HFF-Myc (cell line): ENCODE data around the gene HSPA14.
"Not testable (repeated sequence)": the region's sequence is repeated elsewhere in the genome, so short reads cannot be mapped to it uniquely, and the experiment has no call there.

Experiments
- DNase-seq: peaks from one replicate; pipeline ENCODE4 v3.0.0-alpha.2; 2011; ENCODE audit warnings: low read depth; ENCODE audit errors: extremely low read depth
- H3K4me3 ChIP-seq: replicated peaks from 2 replicates; pipeline ENCODE4 v1.5.1; 2011; ENCODE audit warnings: low read depth, mild to moderate bottlenecking, control low read depth, low read length
- CTCF ChIP-seq: IDR thresholded peaks from 2 replicates; pipeline ENCODE4 v1.5.1; 2012; ENCODE audit warnings: mild to moderate bottlenecking, low read depth, low read length, control low read depth; ENCODE audit errors: missing control alignments

HSPA14 gene

DNA sequence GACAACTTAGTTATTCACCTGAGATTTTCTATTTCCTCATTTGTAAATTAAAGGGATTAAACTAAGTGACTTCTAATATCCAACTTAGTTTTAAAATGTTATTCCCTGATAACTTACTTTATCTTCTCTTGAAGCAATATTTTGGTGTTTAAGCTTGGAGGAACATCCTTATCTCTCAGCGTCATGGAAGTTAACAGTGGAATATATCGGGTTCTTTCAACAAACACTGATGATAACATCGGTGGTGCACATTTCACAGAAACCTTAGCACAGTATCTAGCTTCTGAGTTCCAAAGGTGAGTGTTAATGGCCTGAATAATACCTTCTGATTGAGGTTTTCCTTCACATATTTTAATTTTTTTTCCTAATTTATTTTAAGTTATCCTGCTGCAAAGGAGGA is 14.1 kb downstream of the HSPA14 start:
- no peak for TF ChIP-seq CTCF
- DNase-seq: no peak
- no peak overlapping the region for H3K4me3 ChIP-seq

DNA sequence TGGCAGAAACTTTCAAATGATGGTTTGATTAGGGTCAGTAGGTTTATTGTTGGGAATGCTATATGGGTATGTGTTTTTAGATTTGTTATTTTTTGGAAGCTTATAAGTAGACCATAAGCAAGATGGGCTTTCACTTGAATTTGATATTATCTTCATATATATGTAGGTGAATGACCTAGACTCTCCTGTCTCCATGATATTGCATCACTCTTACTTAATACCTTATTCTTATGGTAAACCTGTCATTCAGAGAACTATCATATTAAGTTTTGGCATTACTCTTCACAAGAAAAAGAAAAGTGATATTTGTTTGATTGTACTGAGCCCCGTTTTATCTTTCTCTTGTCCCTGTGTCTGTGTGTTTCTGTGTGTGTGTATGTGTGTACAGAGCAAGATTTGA is 17.3 kb downstream of the HSPA14 start:
- no peak for TF ChIP-seq CTCF
- H3K4me3 ChIP-seq: no peak overlapping the region
- DNase-seq: no peak

- no peak for DNase-seq
- H3K4me3 ChIP-seq: no peak overlapping the region
- TF ChIP-seq CTCF: no peak
These were observed 20.3 kb downstream of the HSPA14 start for GRCh38 chr10:14858338-14858960.

DNA sequence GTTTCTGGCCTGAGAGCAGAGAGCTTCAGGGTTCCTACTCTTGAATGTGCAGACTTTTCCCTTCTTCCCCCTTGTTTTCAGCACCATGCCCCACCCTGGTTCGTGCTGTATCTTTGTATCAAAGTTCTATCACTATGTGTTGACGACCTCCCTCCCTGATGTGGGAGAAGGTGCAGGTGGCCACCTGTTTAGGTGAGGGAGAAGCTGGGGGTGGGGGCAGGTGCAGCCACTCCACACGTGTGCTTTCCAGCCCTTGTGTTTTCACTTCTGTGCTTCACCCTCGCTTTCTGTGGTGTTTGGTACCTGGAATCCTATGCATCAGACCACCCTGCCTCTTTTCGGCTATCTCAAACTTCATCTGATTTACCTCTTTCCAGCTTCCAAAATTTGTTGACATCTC is 20.9 kb downstream of the HSPA14 start:
- TF ChIP-seq CTCF: no peak
- no peak for DNase-seq
- H3K4me3 ChIP-seq: no peak overlapping the region

DNA sequence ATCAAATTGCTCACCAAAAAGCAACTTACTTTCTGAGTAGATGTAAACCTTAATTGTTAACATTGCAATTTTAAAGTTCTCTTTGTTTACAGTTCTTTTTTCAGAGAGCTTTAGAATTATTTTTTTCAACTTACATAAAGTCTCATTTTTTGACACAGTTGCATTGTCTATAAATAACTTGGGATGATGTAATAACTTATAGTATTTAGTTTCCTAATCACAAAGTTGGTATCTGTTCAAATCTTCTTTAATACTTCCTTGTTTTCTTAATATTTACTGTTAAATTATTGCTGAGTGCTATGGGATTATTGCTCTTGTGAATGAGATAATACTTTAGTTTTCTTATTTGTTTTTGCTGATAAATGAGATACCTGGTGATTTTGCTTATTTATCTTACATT is 21.7 kb downstream of the HSPA14 start:
- H3K4me3 ChIP-seq: no peak overlapping the region
- no peak for TF ChIP-seq CTCF
- DNase-seq: no peak

GRCh38 chr10:14860791-14861190 is 22.7 kb downstream of the HSPA14 start:
- DNase-seq: no peak

DNA sequence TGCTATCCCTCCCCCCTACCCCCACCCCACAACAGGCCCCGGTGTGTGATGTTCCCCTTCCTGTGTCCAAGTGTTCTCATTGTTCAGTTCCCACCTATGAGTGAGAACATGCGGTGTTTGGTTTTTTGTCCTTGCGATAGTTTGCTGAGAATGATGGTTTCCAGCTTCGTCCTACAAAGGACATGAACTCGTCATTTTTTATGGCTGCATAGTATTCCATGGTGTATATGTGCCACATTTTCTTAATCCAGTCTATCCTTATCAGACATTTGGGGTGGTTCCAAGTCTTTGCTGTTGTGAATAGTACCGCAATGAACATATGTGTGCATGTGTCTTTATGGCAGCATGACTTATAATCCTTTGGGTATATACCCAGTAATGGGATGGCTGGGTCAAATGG is 26.4 kb downstream of the HSPA14 start:
- H3K4me3 ChIP-seq, DNase-seq: not testable (repeated sequence)

More at GRCh38 chr10:14860791-14861190, 22.7 kb downstream of the HSPA14 start:
- no peak overlapping the region for H3K4me3 ChIP-seq
- TF ChIP-seq CTCF: no peak

DNA sequence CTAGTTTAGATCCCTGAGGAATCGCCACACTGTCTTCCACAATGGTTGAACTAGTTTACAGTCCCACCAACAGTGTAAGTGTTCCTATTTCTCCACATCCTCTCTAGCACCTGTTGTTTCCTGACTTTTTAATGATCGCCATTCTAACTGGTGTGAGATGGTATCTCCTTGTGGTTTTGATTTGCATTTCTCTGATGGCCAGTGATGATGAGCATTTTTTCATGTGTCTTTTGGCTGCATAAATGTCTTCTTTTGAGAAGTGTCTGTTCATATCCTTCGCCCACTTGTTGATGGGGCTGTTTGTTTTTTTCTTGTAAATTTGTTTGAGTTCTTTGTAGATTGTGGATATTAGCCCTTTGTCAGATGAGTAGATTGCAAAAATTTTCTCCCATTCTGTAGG is 26.8 kb downstream of the HSPA14 start:
- not testable (repeated sequence) for DNase-seq

More for the DNA sequence above, 26.8 kb downstream of the HSPA14 start:
- H3K4me3 ChIP-seq: not testable (repeated sequence)
